ENCODE results near the gene FAM53B.

DNA sequence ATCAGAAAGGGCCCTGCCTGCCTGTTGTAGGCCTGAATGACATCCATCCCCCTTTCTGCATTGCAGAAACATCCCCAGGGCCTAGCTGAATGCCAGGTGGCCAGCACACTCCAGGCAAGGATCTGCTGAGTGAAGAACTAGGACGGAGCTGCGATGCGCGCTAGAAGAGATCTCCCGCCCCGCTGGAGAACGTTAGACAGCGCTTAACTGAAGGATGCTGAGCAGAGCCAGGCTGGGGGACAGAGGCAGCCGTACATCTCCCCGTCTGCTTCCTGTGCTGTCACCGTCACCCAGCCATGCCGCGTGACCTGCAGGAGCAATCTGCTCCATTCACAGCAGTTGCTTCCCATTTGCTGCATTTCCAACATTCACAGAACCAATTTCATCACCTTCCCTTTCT lies 73.3 kb downstream of the FAM53B start:
- TF ChIP-seq, protein P1, sequence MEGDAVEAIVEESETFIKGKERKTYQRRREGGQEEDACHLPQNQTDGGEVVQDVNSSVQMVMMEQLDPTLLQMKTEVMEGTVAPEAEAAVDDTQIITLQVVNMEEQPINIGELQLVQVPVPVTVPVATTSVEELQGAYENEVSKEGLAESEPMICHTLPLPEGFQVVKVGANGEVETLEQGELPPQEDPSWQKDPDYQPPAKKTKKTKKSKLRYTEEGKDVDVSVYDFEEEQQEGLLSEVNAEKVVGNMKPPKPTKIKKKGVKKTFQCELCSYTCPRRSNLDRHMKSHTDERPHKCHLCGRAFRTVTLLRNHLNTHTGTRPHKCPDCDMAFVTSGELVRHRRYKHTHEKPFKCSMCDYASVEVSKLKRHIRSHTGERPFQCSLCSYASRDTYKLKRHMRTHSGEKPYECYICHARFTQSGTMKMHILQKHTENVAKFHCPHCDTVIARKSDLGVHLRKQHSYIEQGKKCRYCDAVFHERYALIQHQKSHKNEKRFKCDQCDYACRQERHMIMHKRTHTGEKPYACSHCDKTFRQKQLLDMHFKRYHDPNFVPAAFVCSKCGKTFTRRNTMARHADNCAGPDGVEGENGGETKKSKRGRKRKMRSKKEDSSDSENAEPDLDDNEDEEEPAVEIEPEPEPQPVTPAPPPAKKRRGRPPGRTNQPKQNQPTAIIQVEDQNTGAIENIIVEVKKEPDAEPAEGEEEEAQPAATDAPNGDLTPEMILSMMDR (IDR thresholded peaks at IDR 0.05), result no peak
- no peak for TF ChIP-seq POLR2A (IDR thresholded peaks at IDR 0.05)

All from Peyer's patch (tissue), 4 donors.